ENCODE results near the gene ENPP5. TPM values are rescaled to one million over a fixed set of nuclear protein-coding genes. Genes with fewer than 3 reads are reported as not detected.

Gene ENPP5
- total and polyA plus RNA-seq, 2 of the 4 experiments (the other 2 are of a cell fraction): under 0.01 TPM; not detected in 1

DNA sequence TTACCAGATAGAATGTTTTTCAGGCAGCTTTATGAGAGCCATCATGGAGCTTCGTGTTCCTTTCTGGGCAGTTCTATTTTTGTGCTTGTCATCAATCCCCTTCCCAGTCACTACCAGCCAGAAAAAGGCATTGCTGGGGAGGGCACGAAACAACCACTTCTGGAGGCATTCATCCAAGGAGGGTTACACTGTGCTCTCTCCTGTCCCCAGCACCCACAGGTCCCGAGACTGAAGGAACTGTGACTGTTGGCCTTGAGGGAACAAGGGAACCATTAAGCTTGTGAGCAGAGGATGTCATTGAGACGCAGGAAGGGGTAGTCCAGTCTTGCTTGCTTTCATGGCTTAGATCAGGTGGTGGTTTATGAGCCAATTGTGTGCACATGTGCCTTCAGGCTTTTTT is 20.1 kb upstream of the ENPP5 start:
- H3K56ac ChIP-seq (ENCODE audit: extremely low read depth, insufficient read depth, low read length): no peak overlapping the region
- no peak overlapping the region for H2AFZ ChIP-seq (replicated peaks; ENCODE audit: low read length, poor library complexity)
- no peak overlapping the region for H3K9ac ChIP-seq (ENCODE audit: low read depth, low read length)
- H3K4me2 ChIP-seq (ENCODE audit: low read depth, low read length): no peak overlapping the region
- no peak overlapping the region for H3K4me3 ChIP-seq (ENCODE audit: insufficient read depth, low read depth, low read length)
- WGBS, 2 experiments (ENCODE audit: extremely low coverage in 2 of 2, insufficient read length in 1 of 2): 60% methylated on average over 1 of the region's 4 CpGs; no CpG with 5 or more reads in 1 of the 2 experiments
- H2BK5ac ChIP-seq (ENCODE audit: low read depth, low read length, poor library complexity, severe bottlenecking): no peak overlapping the region
- no peaks in the 10 kb centered on the region for H3K9me1 ChIP-seq (ENCODE audit: insufficient read depth, low read length)
- no peak overlapping the region for H2AK9ac ChIP-seq (replicated peaks; ENCODE audit: low read depth, low read length, poor library complexity)
- intact Hi-C loops (cut with micrococcal nuclease): no loop called here
- H4K8ac ChIP-seq (ENCODE audit: low read depth in 2 of 2, low read length in 2 of 2): no peak overlapping the region
- H4K20me1 ChIP-seq (ENCODE audit: insufficient read depth, low read length): no peaks in the 10 kb centered on the region
- no peaks in the 10 kb centered on the region for H3K27me3 ChIP-seq (ENCODE audit: control insufficient read depth, insufficient read depth, low read length)
- H3K36me3 ChIP-seq (ENCODE audit: control insufficient read depth, insufficient read depth, low read length): no peaks in the 10 kb centered on the region
- no peak overlapping the region for H4K5ac ChIP-seq (ENCODE audit: low read depth, low read length)
- no peak overlapping the region for H3K14ac ChIP-seq (replicated peaks; ENCODE audit: low read depth, low read length)
- no peak for TF ChIP-seq CHD1 (IDR thresholded peaks at IDR 0.05; ENCODE audit: low read depth, low read length)
- TF ChIP-seq SMC3 (IDR thresholded peaks at IDR 0.05; ENCODE audit: low read depth, low read length): no peak
- TF ChIP-seq BHLHE40 (IDR thresholded peaks at IDR 0.05; ENCODE audit: low read depth, low read length): no peak
- TF ChIP-seq RAD21 (IDR thresholded peaks at IDR 0.05; ENCODE audit: low read length): no peak
- no peak for TF ChIP-seq CEBPB (IDR thresholded peaks at IDR 0.05; ENCODE audit: low read depth, low read length)
- TF ChIP-seq MAFK (IDR thresholded peaks at IDR 0.05; ENCODE audit: low read depth, low read length): no peak
- no peak for TF ChIP-seq RFX5 (IDR thresholded peaks at IDR 0.05; ENCODE audit: low read depth, low read length)
- DNase-seq: no peak
- no peak overlapping the region for H2BK15ac ChIP-seq (ENCODE audit: low read depth, low read length)
- no peak overlapping the region for H3K4ac ChIP-seq (ENCODE audit: low read depth, low read length)
- H3K9me3 ChIP-seq (ENCODE audit: control insufficient read depth, insufficient read depth, low read length): no peaks in the 10 kb centered on the region
- no peak overlapping the region for H3K18ac ChIP-seq (ENCODE audit: low read depth, low read length)
- POLR2A ChIA-PET (ENCODE audit: unreplicated experiment): no interaction called here
- no peak overlapping the region for H4K91ac ChIP-seq (ENCODE audit: insufficient read depth, low read depth, low read length)
- no peak overlapping the region for H3K27ac ChIP-seq (ENCODE audit: insufficient read depth, low read length)
- no peak overlapping the region for H2BK20ac ChIP-seq (ENCODE audit: low read depth, low read length)
- no peaks in the 10 kb centered on the region for H3K4me1 ChIP-seq (ENCODE audit: control insufficient read depth, insufficient read depth, low read length)
- ATAC-seq (ENCODE audit: low read depth): no peak
- BruUV-seq (replicated peaks): no TSS peak
- H2AK5ac ChIP-seq (ENCODE audit: low read depth, low read length): no peak overlapping the region
- no peak overlapping the region for H3K23ac ChIP-seq (ENCODE audit: low read depth, low read length)
- no peaks in the 10 kb centered on the region for H3K79me1 ChIP-seq (ENCODE audit: low read depth in 1 of 2, low read length in 2 of 2)
- CTCF ChIA-PET: no interaction called here
- dilution Hi-C loops (cut with HindIII; ENCODE audit: low sequenced_read_pairs, unreplicated experiment): no loop called here
- H2BK120ac ChIP-seq (ENCODE audit: low read depth, low read length): no peak overlapping the region
- in situ Hi-C loops (cut with MboI; ENCODE audit: low sequenced_read_pairs): no loop called here
